ENCODE data around the gene VWA5B2. TPM values are rescaled to one million over a fixed set of nuclear protein-coding genes. Genes with fewer than 3 reads are reported as not detected.

Gene VWA5B2
- total and polyA plus RNA-seq, 2 of the 4 experiments (the other 2 are of a cell fraction), result not detected

GRCh38 chr3:184180165-184180564 is 49.2 kb upstream of the VWA5B2 start:
- Histone ChIP-seq H3K79me1 (ENCODE audit: low read depth in 1 of 2, low read length in 2 of 2) (peaks cover 32 to 60% of the 10 kb centered on the region in 2 experiments), H4K20me1 (ENCODE audit: insufficient read depth, low read length) (peaks cover 49% of the 10 kb centered on the region), H3K9ac (ENCODE audit: low read depth, low read length) (no peak overlapping the region), H3K9me3 (ENCODE audit: control insufficient read depth, insufficient read depth, low read length) (no peaks in the 10 kb centered on the region), H2BK120ac (ENCODE audit: low read depth, low read length) (no peak overlapping the region), H3K56ac (ENCODE audit: extremely low read depth, insufficient read depth, low read length) (no peak overlapping the region), H2AFZ (replicated peaks; ENCODE audit: low read length, poor library complexity) (no peak overlapping the region), H2BK15ac (ENCODE audit: low read depth, low read length) (no peak overlapping the region), H2AK9ac (replicated peaks; ENCODE audit: low read depth, low read length, poor library complexity) (peak overlapping the region; percentile 13), H3K9me1 (ENCODE audit: insufficient read depth, low read length) (peaks cover 15% of the 10 kb centered on the region), H3K18ac (ENCODE audit: low read depth, low read length) (no peak overlapping the region), H3K27me3 (ENCODE audit: control insufficient read depth, insufficient read depth, low read length) (no peaks in the 10 kb centered on the region), H4K91ac (ENCODE audit: insufficient read depth, low read depth, low read length) (no peak overlapping the region), H3K14ac (replicated peaks; ENCODE audit: low read depth, low read length) (no peak overlapping the region), H3K4me1 (ENCODE audit: control insufficient read depth, insufficient read depth, low read length) (peaks cover 10% of the 10 kb centered on the region), H4K5ac (ENCODE audit: low read depth, low read length) (no peak overlapping the region), H3K36me3 (ENCODE audit: control insufficient read depth, insufficient read depth, low read length) (peaks cover 72% of the 10 kb centered on the region), H3K4me3 (ENCODE audit: insufficient read depth, low read depth, low read length) (no peak overlapping the region), H2BK20ac (ENCODE audit: low read depth, low read length) (no peak overlapping the region), H2AK5ac (ENCODE audit: low read depth, low read length) (no peak overlapping the region), H3K23ac (ENCODE audit: low read depth, low read length) (no peak overlapping the region), H3K27ac (ENCODE audit: insufficient read depth, low read length) (no peak overlapping the region), H3K4me2 (ENCODE audit: low read depth, low read length) (no peak overlapping the region), H2BK5ac (ENCODE audit: low read depth, low read length, poor library complexity, severe bottlenecking) (no peak overlapping the region), H3K4ac (ENCODE audit: low read depth, low read length) (no peak overlapping the region), H4K8ac (ENCODE audit: low read depth in 2 of 2, low read length in 2 of 2) (no peak overlapping the region)
- no CpG with 5 or more reads among the region's 6 CpGs for WGBS, 2 experiments (ENCODE audit: extremely low coverage in 2 of 2, insufficient read length in 1 of 2)
- dilution Hi-C loops (cut with HindIII; ENCODE audit: low sequenced_read_pairs, unreplicated experiment) (no loop called here), in situ Hi-C loops (cut with MboI; ENCODE audit: low sequenced_read_pairs) (no loop called here), intact Hi-C loops (cut with micrococcal nuclease) (no loop called here)
- BruUV-seq (replicated peaks), result no TSS peak
- no peak for TF ChIP-seq POLR2A (IDR thresholded peaks at IDR 0.05; ENCODE audit: low read depth, low read length)
- TF ChIP-seq RCOR1 (IDR thresholded peaks at IDR 0.05; ENCODE audit: insufficient replicate concordance, low read length), result no peak
- no peak for TF ChIP-seq MXI1 (IDR thresholded peaks at IDR 0.05; ENCODE audit: borderline replicate concordance, low read depth, low read length)
- TF ChIP-seq MAZ (IDR thresholded peaks at IDR 0.05; ENCODE audit: borderline replicate concordance, low read depth, low read length), result no peak
- no peak for TF ChIP-seq SMC3 (IDR thresholded peaks at IDR 0.05; ENCODE audit: low read depth, low read length)
- no peak for TF ChIP-seq ELK1 (IDR thresholded peaks at IDR 0.05; ENCODE audit: borderline replicate concordance, low read depth, low read length)
- TF ChIP-seq USF2 (IDR thresholded peaks at IDR 0.05; ENCODE audit: low read depth, low read length), result no peak
- TF ChIP-seq CEBPB (IDR thresholded peaks at IDR 0.05; ENCODE audit: low read depth, low read length), result no peak
- TF ChIP-seq RFX5 (IDR thresholded peaks at IDR 0.05; ENCODE audit: low read depth, low read length), result no peak
- no peak for TF ChIP-seq RAD21 (IDR thresholded peaks at IDR 0.05; ENCODE audit: low read length)
- TF ChIP-seq MAFK (IDR thresholded peaks at IDR 0.05; ENCODE audit: low read depth, low read length), result no peak
- TF ChIP-seq CHD1 (IDR thresholded peaks at IDR 0.05; ENCODE audit: low read depth, low read length), result no peak
- no peak for TF ChIP-seq FOS (IDR thresholded peaks at IDR 0.05; ENCODE audit: low read depth, low read length)
- TF ChIP-seq CTCF (conservative IDR thresholded peaks at IDR 0.05; ENCODE audit: low read depth, low read length), result no peak
- TF ChIP-seq BHLHE40 (IDR thresholded peaks at IDR 0.05; ENCODE audit: low read depth, low read length), result no peak
- CTCF ChIA-PET, result interaction anchor here (1.1 kb wide), 1 partner anchor 48 kb away, joined by 3 read pairs; no protein-coding TSS in a partner anchor
- ATAC-seq (ENCODE audit: low read depth), result no peak
- POLR2A ChIA-PET (ENCODE audit: unreplicated experiment), result interaction anchor here (0.7 kb wide), 1 partner anchor 267 kb away, joined by 3 read pairs; no protein-coding TSS in a partner anchor
- DNase-seq, result peak; percentile 68
